HG02642 (cell line): ENCODE measurements around the gene PJA2.
"Not testable (repeated sequence)": the region's sequence is repeated elsewhere in the genome, so short reads cannot be mapped to it uniquely, and the experiment has no call there.

Source experiments
- ATAC-seq: cut with Tn5 transposase; IDR thresholded peaks from one replicate; pipeline ENCODE4 v1.9.1; 2021; ENCODE audit warnings: mild to moderate bottlenecking; ENCODE audit not compliant: unreplicated experiment, poor library complexity

The PJA2 gene

GRCh38 chr5:109409844-109410388, at the start of gene PJA2:
Gene PJA2, minus strand, starts transcription at chr5:109409974. Its CDS starts 26,541 bp downstream, at chr5:109383433.
- ATAC-seq = peak; percentile 87

GRCh38 chr5:109455598-109456096, 45.9 kb upstream of the PJA2 start:
- ATAC-seq = peak; percentile 99

- ATAC-seq = no peak
These were observed 45.1 kb upstream of the PJA2 start for GRCh38 chr5:109454731-109455505.

- no peak for ATAC-seq
These were observed 43.5 kb upstream of the PJA2 start for GRCh38 chr5:109453251-109453650.

- no peak for ATAC-seq
These were observed 42.9 kb upstream of the PJA2 start for GRCh38 chr5:109452661-109453060.

- ATAC-seq = no peak
These were observed 41.4 kb upstream of the PJA2 start for GRCh38 chr5:109451146-109451545.

GRCh38 chr5:109450129-109450877, 40.5 kb upstream of the PJA2 start:
- no peak for ATAC-seq

- no peak for ATAC-seq
These were observed 39.1 kb upstream of the PJA2 start for GRCh38 chr5:109448838-109449237.

GRCh38 chr5:109439590-109439989, 29.8 kb upstream of the PJA2 start:
- no peak for ATAC-seq

- no peak for ATAC-seq
These were observed 16.3 kb upstream of the PJA2 start for GRCh38 chr5:109426075-109426474.

GRCh38 chr5:109425521-109425920, 15.7 kb upstream of the PJA2 start:
- ATAC-seq = not testable (repeated sequence)

- ATAC-seq = no peak
These were observed 12.2 kb upstream of the PJA2 start for GRCh38 chr5:109421956-109422355.

- ATAC-seq = no peak
These were observed 9.1 kb upstream of the PJA2 start for GRCh38 chr5:109418712-109419352.

GRCh38 chr5:109416882-109417281, 7.1 kb upstream of the PJA2 start:
- ATAC-seq = no peak

- not testable (repeated sequence) for ATAC-seq
These were observed 4.2 kb upstream of the PJA2 start for GRCh38 chr5:109413921-109414461.

- no peak for ATAC-seq
These were observed 3.7 kb upstream of the PJA2 start for GRCh38 chr5:109413458-109413857.

GRCh38 chr5:109412981-109413402, 3.2 kb upstream of the PJA2 start:
- no peak for ATAC-seq

GRCh38 chr5:109411627-109412026, 1.9 kb upstream of the PJA2 start:
- no peak for ATAC-seq

GRCh38 chr5:109411149-109411514, 1.4 kb upstream of the PJA2 start:
- no peak for ATAC-seq

GRCh38 chr5:109410389-109411148, 795 bp upstream of the PJA2 start:
- peak; percentile 22 for ATAC-seq
